ENCODE measurements around the gene CDC42BPB. TPM values are rescaled to one million over a fixed set of nuclear protein-coding genes. Genes with fewer than 3 reads are reported as not detected.

The CDC42BPB gene
- polyA plus RNA-seq, 1 of the 3 experiments (the other 2 are of a cell fraction), result 61.6 TPM

DNA sequence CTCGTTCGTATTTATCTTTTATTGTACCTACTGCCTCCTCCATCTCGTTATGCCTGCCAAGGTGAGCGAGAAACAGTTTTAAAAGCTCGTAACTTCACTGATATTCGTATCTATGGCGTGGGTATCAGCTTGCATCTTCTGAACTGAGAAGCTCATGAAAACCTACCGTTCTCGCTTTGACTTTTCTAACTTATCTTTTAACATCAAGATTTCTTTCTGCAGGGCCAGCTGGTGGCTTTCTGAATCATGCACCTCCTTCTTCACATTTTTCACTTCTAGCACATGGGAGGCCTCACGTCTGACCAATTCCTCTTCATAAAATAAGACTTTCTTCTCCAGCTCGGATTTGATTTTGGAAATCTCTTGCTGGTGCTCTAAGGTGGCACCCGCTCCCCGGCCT lies 89.0 kb downstream of the CDC42BPB start:
- POLR2A ChIA-PET, result no interaction called here
- Histone ChIP-seq H3K9ac (no peak overlapping the region), H3K4me3 (ENCODE audit: low read depth in 2 of 2, low read length in 1 of 2) (no peak overlapping the region), H3K27me3 (ENCODE audit: insufficient read depth) (no peaks in the 10 kb centered on the region), H3K4me1 (ENCODE audit: control insufficient read depth in 1 of 2, insufficient read depth in 2 of 2, low read depth in 1 of 2, low read length in 1 of 2) (peaks cover 0 to 3% of the 10 kb centered on the region in 2 experiments; a peak in 1 of 4 replicates), H4K20me1 (ENCODE audit: insufficient read depth) (peaks cover 9% of the 10 kb centered on the region), H3K36me3 (replicated peaks in 1 of 2; ENCODE audit: control insufficient read depth in 1 of 2, insufficient read depth in 2 of 2, low read length in 1 of 2) (peaks cover 71 to 84% of the 10 kb centered on the region in 2 experiments), H3K9me2 (no peaks in the 10 kb centered on the region), H3K27ac (ENCODE audit: low read depth in 2 of 2, low read length in 1 of 2) (no peak overlapping the region), H2AFZ (ENCODE audit: low read depth) (no peak overlapping the region), H3K79me2 (ENCODE audit: insufficient read depth) (peaks cover 18% of the 10 kb centered on the region; the same call in 1 of the 2 replicates), H3K4me2 (no peak overlapping the region), H3F3A (replicated peaks; ENCODE audit: insufficient read depth) (peaks cover 11% of the 10 kb centered on the region), H3K9me3 (no peaks in the 10 kb centered on the region)
- DNase-seq, result no peak
- 98% methylated on average over 13 of the region's 13 CpGs for WGBS (ENCODE audit: low lambda C conversion rate)
- TF ChIP-seq FOXM1 (IDR thresholded peaks at IDR 0.05; ENCODE audit: low read depth) (no peak), TAF1 (IDR thresholded peaks at IDR 0.05; ENCODE audit: borderline replicate concordance, low read depth, low read length) (no peak)
- TF ChIP-seq, protein P1, sequence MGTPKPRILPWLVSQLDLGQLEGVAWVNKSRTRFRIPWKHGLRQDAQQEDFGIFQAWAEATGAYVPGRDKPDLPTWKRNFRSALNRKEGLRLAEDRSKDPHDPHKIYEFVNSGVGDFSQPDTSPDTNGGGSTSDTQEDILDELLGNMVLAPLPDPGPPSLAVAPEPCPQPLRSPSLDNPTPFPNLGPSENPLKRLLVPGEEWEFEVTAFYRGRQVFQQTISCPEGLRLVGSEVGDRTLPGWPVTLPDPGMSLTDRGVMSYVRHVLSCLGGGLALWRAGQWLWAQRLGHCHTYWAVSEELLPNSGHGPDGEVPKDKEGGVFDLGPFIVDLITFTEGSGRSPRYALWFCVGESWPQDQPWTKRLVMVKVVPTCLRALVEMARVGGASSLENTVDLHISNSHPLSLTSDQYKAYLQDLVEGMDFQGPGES (IDR thresholded peaks at IDR 0.05; ENCODE audit: low read depth, low read length), result no peak
- CTCF ChIA-PET, result interaction anchor here (1.9 kb wide), 1 partner anchor 193 kb away, joined by 5 read pairs; no protein-coding TSS in a partner anchor

DNA sequence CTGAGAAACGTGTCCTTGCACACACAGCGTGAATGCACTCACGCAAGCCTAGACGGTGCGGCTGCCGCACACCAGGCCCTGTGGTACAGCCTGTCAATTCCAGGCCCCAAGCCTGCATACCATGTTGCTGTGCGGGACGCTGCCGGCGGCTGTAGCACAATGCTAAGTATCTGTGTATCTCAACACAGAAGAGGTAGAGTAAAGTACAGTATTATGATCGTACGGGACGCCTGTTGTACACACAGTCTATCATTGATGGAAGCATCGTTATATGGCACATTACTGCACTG lies 89.9 kb downstream of the CDC42BPB start:
- Histone ChIP-seq H3K4me2 (no peak overlapping the region), H3K27ac (ENCODE audit: low read depth in 2 of 2, low read length in 1 of 2) (no peak overlapping the region), H4K20me1 (ENCODE audit: insufficient read depth) (peaks cover 5% of the 10 kb centered on the region; the same call in 1 of the 2 replicates), H2AFZ (ENCODE audit: low read depth) (no peak overlapping the region), H3K79me2 (ENCODE audit: insufficient read depth) (peaks cover 18% of the 10 kb centered on the region; the same call in 1 of the 2 replicates), H3K9me3 (no peaks in the 10 kb centered on the region), H3F3A (replicated peaks; ENCODE audit: insufficient read depth) (peaks cover 5% of the 10 kb centered on the region), H3K4me1 (ENCODE audit: control insufficient read depth in 1 of 2, insufficient read depth in 2 of 2, low read depth in 1 of 2, low read length in 1 of 2) (no peaks in the 10 kb centered on the region), H3K9ac (no peak overlapping the region), H3K4me3 (ENCODE audit: low read depth in 2 of 2, low read length in 1 of 2) (no peak overlapping the region), H3K36me3 (replicated peaks in 1 of 2; ENCODE audit: control insufficient read depth in 1 of 2, insufficient read depth in 2 of 2, low read length in 1 of 2) (peaks cover 79 to 82% of the 10 kb centered on the region in 2 experiments), H3K9me2 (no peaks in the 10 kb centered on the region), H3K27me3 (ENCODE audit: insufficient read depth) (no peaks in the 10 kb centered on the region)
- WGBS (ENCODE audit: low lambda C conversion rate), result 98% methylated on average over 14 of the region's 14 CpGs
- TF ChIP-seq RFX5 (IDR thresholded peaks at IDR 0.05; ENCODE audit: low read length) (no peak), GABPA (IDR thresholded peaks at IDR 0.05; ENCODE audit: low read depth) (no peak), EP300 (IDR thresholded peaks at IDR 0.05; ENCODE audit: borderline replicate concordance in 1 of 2, low read depth in 1 of 2, low read length in 1 of 2) (no peak), NRF1 (IDR thresholded peaks at IDR 0.05; ENCODE audit: low read depth, low read length) (no peak), ELF1 (IDR thresholded peaks at IDR 0.05) (no peak), RAD21 (IDR thresholded peaks at IDR 0.05; ENCODE audit: low read length) (no peak), MXI1 (IDR thresholded peaks at IDR 0.05; ENCODE audit: low read depth, low read length) (no peak), CHD2 (IDR thresholded peaks at IDR 0.05; ENCODE audit: low read length, partially characterized antibody) (no peak), TEAD4 (IDR thresholded peaks at IDR 0.05; ENCODE audit: borderline replicate concordance, insufficient read depth) (no peak), FOXJ3 (CRISPR knock-in tag; IDR thresholded peaks at IDR 0.05) (no peak), SIN3A (IDR thresholded peaks at IDR 0.05; ENCODE audit: borderline replicate concordance, low read depth, low read length) (no peak)
- TF ChIP-seq, protein P2, sequence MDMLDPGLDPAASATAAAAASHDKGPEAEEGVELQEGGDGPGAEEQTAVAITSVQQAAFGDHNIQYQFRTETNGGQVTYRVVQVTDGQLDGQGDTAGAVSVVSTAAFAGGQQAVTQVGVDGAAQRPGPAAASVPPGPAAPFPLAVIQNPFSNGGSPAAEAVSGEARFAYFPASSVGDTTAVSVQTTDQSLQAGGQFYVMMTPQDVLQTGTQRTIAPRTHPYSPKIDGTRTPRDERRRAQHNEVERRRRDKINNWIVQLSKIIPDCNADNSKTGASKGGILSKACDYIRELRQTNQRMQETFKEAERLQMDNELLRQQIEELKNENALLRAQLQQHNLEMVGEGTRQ (IDR thresholded peaks at IDR 0.05; ENCODE audit: borderline replicate concordance, low read depth, low read length), result no peak
- TF ChIP-seq, protein P3, sequence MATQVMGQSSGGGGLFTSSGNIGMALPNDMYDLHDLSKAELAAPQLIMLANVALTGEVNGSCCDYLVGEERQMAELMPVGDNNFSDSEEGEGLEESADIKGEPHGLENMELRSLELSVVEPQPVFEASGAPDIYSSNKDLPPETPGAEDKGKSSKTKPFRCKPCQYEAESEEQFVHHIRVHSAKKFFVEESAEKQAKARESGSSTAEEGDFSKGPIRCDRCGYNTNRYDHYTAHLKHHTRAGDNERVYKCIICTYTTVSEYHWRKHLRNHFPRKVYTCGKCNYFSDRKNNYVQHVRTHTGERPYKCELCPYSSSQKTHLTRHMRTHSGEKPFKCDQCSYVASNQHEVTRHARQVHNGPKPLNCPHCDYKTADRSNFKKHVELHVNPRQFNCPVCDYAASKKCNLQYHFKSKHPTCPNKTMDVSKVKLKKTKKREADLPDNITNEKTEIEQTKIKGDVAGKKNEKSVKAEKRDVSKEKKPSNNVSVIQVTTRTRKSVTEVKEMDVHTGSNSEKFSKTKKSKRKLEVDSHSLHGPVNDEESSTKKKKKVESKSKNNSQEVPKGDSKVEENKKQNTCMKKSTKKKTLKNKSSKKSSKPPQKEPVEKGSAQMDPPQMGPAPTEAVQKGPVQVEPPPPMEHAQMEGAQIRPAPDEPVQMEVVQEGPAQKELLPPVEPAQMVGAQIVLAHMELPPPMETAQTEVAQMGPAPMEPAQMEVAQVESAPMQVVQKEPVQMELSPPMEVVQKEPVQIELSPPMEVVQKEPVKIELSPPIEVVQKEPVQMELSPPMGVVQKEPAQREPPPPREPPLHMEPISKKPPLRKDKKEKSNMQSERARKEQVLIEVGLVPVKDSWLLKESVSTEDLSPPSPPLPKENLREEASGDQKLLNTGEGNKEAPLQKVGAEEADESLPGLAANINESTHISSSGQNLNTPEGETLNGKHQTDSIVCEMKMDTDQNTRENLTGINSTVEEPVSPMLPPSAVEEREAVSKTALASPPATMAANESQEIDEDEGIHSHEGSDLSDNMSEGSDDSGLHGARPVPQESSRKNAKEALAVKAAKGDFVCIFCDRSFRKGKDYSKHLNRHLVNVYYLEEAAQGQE (IDR thresholded peaks at IDR 0.05; ENCODE audit: low read depth, low read length), result no peak
- no peak for DNase-seq
- ChIA-PET CTCF (interaction anchor here (1.9 kb wide), 1 partner anchor 192 kb away, joined by 5 read pairs; no protein-coding TSS in a partner anchor), POLR2A (interaction anchor here (0.5 kb wide), 1 partner anchor 204 kb away, joined by 3 read pairs; no protein-coding TSS in a partner anchor)
